Measurements from ENCODE around the gene SLC4A11. TPM values are rescaled to one million over a fixed set of nuclear protein-coding genes. Genes with fewer than 3 reads are reported as not detected.
"Not testable (repeated sequence)": the region's sequence is repeated elsewhere in the genome, so short reads cannot be mapped to it uniquely, and the experiment has no call there.

The SLC4A11 gene
- total and polyA plus RNA-seq, 10 of the 15 experiments (the other 5 are each of a cell fraction or from before 2014, with no cell fraction given): 0.07 to 2.3 (median 1.1) TPM

DNA sequence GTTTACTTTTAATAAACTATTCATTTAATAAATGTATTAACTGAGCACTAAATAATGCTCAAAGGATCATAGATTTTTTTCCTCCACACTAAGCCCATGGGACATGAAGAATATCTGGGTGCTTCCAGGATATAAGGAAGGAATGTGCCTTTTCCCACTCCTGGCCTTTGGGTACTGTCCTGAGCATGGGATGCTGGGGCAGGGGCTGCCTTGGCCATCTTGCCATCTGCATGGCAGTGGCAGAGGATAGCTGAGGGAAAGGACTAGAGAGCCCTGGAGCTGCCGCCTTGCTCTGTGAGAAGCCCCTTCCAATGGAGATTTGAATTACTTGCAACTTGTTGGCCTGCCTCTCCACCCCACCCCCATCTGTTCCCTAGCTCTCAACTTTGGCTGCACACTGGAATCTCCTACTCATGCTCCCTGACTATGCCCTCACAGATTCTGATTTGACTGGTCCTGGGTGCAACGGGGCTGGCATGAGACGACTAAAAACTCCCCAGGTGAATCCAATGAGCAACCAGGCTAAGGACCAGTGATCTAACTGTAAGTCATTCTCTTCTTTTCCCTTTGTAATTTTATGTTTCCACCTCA is 50.1 kb downstream of the SLC4A11 start:
- Histone ChIP-seq H3K36me3 (ENCODE audit: control insufficient read depth in 2 of 2, insufficient read depth in 2 of 2, low read length in 1 of 2) (peaks cover 5 to 17% of the 10 kb centered on the region in 2 experiments; a peak in 3 of 4 replicates), H2AFZ (ENCODE audit: control insufficient read depth, low read depth, low read length) (no peak overlapping the region), H3K4me2 (ENCODE audit: control insufficient read depth, insufficient read depth) (no peak overlapping the region), H3K79me2 (ENCODE audit: control insufficient read depth, insufficient read depth, low read length) (no peaks in the 10 kb centered on the region), H3K4me3 (no peak overlapping the region), H3K27ac (ENCODE audit: control insufficient read depth, insufficient read depth) (no peak overlapping the region), H3K27me3 (replicated peaks in 1 of 2; ENCODE audit: control insufficient read depth in 2 of 2, insufficient read depth in 2 of 2, low read length in 1 of 2) (no peaks in the 10 kb centered on the region), H3K4me1 (ENCODE audit: control insufficient read depth, insufficient read depth, low read length) (no peaks in the 10 kb centered on the region), H3K9ac (ENCODE audit: control insufficient read depth, insufficient read depth, low read length) (no peak overlapping the region), H3K9me3 (replicated peaks; ENCODE audit: control insufficient read depth, insufficient read depth, low read length) (no peaks in the 10 kb centered on the region), H4K20me1 (ENCODE audit: control insufficient read depth, insufficient read depth) (0 out of 2 replicates have a peak, but pooled peaks cover 2% of the 10 kb centered on the region)
- DNase-seq (ENCODE audit: low read depth, low spot score): no peak
- in situ Hi-C loops (cut with MboI): no loop called here
- WGBS (ENCODE audit: insufficient coverage, insufficient replicate concordance, low lambda C conversion rate, missing lambda C conversion rate): 61% methylated on average over 3 of the region's 3 CpGs
- ChIA-PET CTCF (interaction anchor here (0.6 kb wide), 1 partner anchor 480 kb away, joined by 3 read pairs; no protein-coding TSS in a partner anchor), SMC1A (ENCODE audit: uncharacterized antibody, unreplicated experiment) (no interaction called here), POLR2A (no interaction called here), RAD21 (ENCODE audit: unreplicated experiment) (no interaction called here)
- TSS peak; percentile 39 for BruUV-seq (replicated peaks)
- no peak for TF ChIP-seq YY1 (IDR thresholded peaks at IDR 0.05; ENCODE audit: low read depth, low read length)
- TF ChIP-seq POLR2A (IDR thresholded peaks at IDR 0.05; ENCODE audit: low read depth, low read length): 0 out of 2 replicates have a peak, but pooled peaks have one; percentile 12
- FAIRE-seq: no peak
- no peak for ATAC-seq
- intact Hi-C loops (cut with micrococcal nuclease; ENCODE audit: unreplicated experiment): no loop called here

DNA sequence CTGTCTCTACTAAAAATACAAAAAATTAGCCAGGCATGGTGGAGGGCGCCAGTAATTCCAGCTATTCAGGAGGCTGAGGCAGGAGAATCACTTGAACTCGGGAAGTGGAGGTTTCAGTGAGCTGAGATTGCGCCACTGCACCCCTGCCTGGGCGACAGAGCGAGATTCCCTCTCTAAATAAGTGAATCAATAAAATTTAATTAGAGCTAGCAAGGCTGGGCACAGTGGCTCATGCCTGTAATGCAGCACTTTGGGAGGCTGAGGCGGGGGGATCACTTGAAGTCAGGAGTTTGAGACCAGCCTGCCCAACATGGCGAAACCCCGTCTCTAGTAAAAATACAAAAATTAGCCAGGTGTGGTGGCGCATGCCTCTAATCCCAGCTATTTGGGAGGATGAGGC is 51.1 kb downstream of the SLC4A11 start:
- H3K4me2 ChIP-seq (ENCODE audit: control insufficient read depth, insufficient read depth); H4K20me1 ChIP-seq (ENCODE audit: control insufficient read depth, insufficient read depth); RAD21 ChIA-PET (ENCODE audit: unreplicated experiment); ATAC-seq; H2AFZ ChIP-seq (ENCODE audit: control insufficient read depth, low read depth, low read length); CTCF ChIA-PET; intact Hi-C loops (cut with micrococcal nuclease; ENCODE audit: unreplicated experiment); H3K9ac ChIP-seq (ENCODE audit: control insufficient read depth, insufficient read depth, low read length); BruUV-seq (replicated peaks); H3K4me3 ChIP-seq; POLR2A ChIA-PET; H3K27me3 ChIP-seq (replicated peaks in 1 of 2; ENCODE audit: control insufficient read depth in 2 of 2, insufficient read depth in 2 of 2, low read length in 1 of 2); in situ Hi-C loops (cut with MboI); DNase-seq (ENCODE audit: low read depth, low spot score); H3K27ac ChIP-seq (ENCODE audit: control insufficient read depth, insufficient read depth); H3K9me3 ChIP-seq (replicated peaks; ENCODE audit: control insufficient read depth, insufficient read depth, low read length); H3K79me2 ChIP-seq (ENCODE audit: control insufficient read depth, insufficient read depth, low read length); FAIRE-seq; H3K4me1 ChIP-seq (ENCODE audit: control insufficient read depth, insufficient read depth, low read length): not testable (repeated sequence)
- SMC1A ChIA-PET (ENCODE audit: uncharacterized antibody, unreplicated experiment): interaction anchor here (1.6 kb wide), 1 partner anchor 15 kb away, joined by 5 read pairs; no protein-coding TSS in a partner anchor
- peaks cover 5 to 16% of the 10 kb centered on the region in 2 experiments; a peak in 3 of 4 replicates for H3K36me3 ChIP-seq (ENCODE audit: control insufficient read depth in 2 of 2, insufficient read depth in 2 of 2, low read length in 1 of 2)
- WGBS (ENCODE audit: insufficient coverage, insufficient replicate concordance, low lambda C conversion rate, missing lambda C conversion rate): 97% methylated on average over 9 of the region's 9 CpGs

Data from GM12878 (cell line).